Sigmoid colon (tissue), 7 donors: ENCODE results near the gene PTGER1. TPM values are rescaled to one million over a fixed set of nuclear protein-coding genes. Genes with fewer than 3 reads are reported as not detected.

Source experiments
- DNase-seq: peaks from one replicate; pipeline ENCODE4 v3.0.0-alpha.2; 2019
- H3K27ac ChIP-seq, 4 donors: fragments of 200-600 bp; sonication (generic); one replicate each; pipeline ENCODE4 v1.5.1; 2016 to 2019; ENCODE audit warnings: mild to moderate bottlenecking in 1 of 4
- H3K27me3 ChIP-seq, 3 donors: fragments of 200-600 bp; sonication (generic); one replicate each; pipeline ENCODE4 v1.5.1; 2019; ENCODE audit warnings: mild to moderate bottlenecking in 1 of 3
- H3K36me3 ChIP-seq, 4 donors: fragments of 200-600 bp; sonication (generic); one replicate each; pipeline ENCODE4 v1.5.1; 2016 to 2019
- H3K4me1 ChIP-seq, 4 donors: fragments of 200-600 bp; sonication (generic); one replicate each; pipeline ENCODE4 v1.5.1; 2017 to 2019
- H3K4me3 ChIP-seq, 4 donors: fragments of 200-600 bp; sonication (generic); one replicate each; pipeline ENCODE4 v1.5.1; 2017 to 2019; ENCODE audit warnings: mild to moderate bottlenecking in 2 of 4, moderate library complexity in 1 of 4
- H3K9me3 ChIP-seq, 4 donors: fragments of 200-600 bp in 3 of 4; sonication (generic) in 3 of 4; one replicate each; pipeline versions ENCODE4 v1.5.1 to v1.6.1; 2013 to 2019
- CTCF ChIP-seq, 4 experiments: fragments of 450-650 bp in 3 of 4; fragments of 200-600 bp in 1 of 4; IDR thresholded peaks; one replicate each; pipeline ENCODE4 v1.5.1; 2016 to 2019; ENCODE audit warnings: antibody characterized with exemption in 4 of 4, mild to moderate bottlenecking in 3 of 4, moderate library complexity in 2 of 4
- EP300 ChIP-seq, 4 donors: sonication (generic); formaldehyde crosslinking; IDR thresholded peaks; one replicate each; pipeline ENCODE4 v1.6.1; 2017; ENCODE audit warnings: antibody characterized with exemption in 4 of 4
- POLR2A ChIP-seq, 2 donors: fragments of 450-650 bp; IDR thresholded peaks; one replicate each; pipeline ENCODE4 v1.6.1; 2016; ENCODE audit warnings: antibody characterized with exemption in 2 of 2, mild to moderate bottlenecking in 2 of 2, moderate library complexity in 2 of 2
- POLR2AphosphoS5 ChIP-seq, 4 donors: sonication (generic); formaldehyde crosslinking; IDR thresholded peaks; one replicate each; pipeline ENCODE4 v1.6.1; 2017; ENCODE audit warnings: antibody characterized with exemption in 4 of 4
- WGBS, 2 donors: extraction: QIAGEN DNeasy Blood & Tissue Kit; methylation state at CpG; one replicate each; pipeline ENCODE4 v1.1.7; 2013; 5-methylcytosine and 5-hydroxymethylcytosine counted together
- intact Hi-C: fragments of 100-400 bp; cut with DNase I; formaldehyde crosslinking; loops from one replicate; pipeline ENCODE4 v1.15.1; 2023
- polyA plus RNA-seq, 3 donors: library from polyadenylated mRNA; stranded (reverse); fragments of 200-250 nt; gene quantifications; one replicate each; pipeline ENCODE4 v1.2.3, GENCODE V29; 2013
- total RNA-seq, 4 donors: library from RNA; depleted of rRNA; stranded (reverse); fragments of >200 nt; gene quantifications; one replicate each; pipeline ENCODE4 v1.1.0, GENCODE V29; 2016
- donor health status: healthy with polysubstance abuse.
- donor health status: Bipolar disorder and iron deficiency.
- donor health status: healthy.

PTGER1 gene
- total and polyA plus RNA-seq, 7 donors = 0.54 to 0.71 (median 0.67) TPM; not detected in 4

GRCh38 chr19:14435320-14436050 is 39.7 kb downstream of the PTGER1 start:
- DNase-seq = no peak
- 84 to 85% methylated on average over 17 of the region's 17 CpGs for whole genome bisulfite sequencing, 2 donors
- peaks cover 0 to 12% (median 0%) of the 10 kb centered on the region in 4 donors for H3K36me3 ChIP-seq
- H3K9me3 ChIP-seq = no peaks in the 10 kb centered on the region
- H3K4me1 ChIP-seq = peaks cover 0 to 61% (median 34%) of the 10 kb centered on the region in 4 donors
- no peak for TF ChIP-seq CTCF (IDR thresholded peaks at IDR 0.05)
- TF ChIP-seq POLR2AphosphoS5 (IDR thresholded peaks at IDR 0.05) = no peak
- no peak for TF ChIP-seq POLR2A (IDR thresholded peaks at IDR 0.05)
- no peak for TF ChIP-seq EP300 (IDR thresholded peaks at IDR 0.05)
- peak overlapping the region in 1 of 4 donors; percentile 98 for H3K4me3 ChIP-seq
- intact Hi-C loops = no loop called here
- no peaks in the 10 kb centered on the region for H3K27me3 ChIP-seq
- H3K27ac ChIP-seq = peak overlapping the region; percentile 88 to 92 (median 90)

GRCh38 chr19:14434543-14435319 is 40.4 kb downstream of the PTGER1 start:
- Histone ChIP-seq H3K36me3 (peaks cover 0 to 12% (median 0%) of the 10 kb centered on the region in 4 donors), H3K9me3 (no peaks in the 10 kb centered on the region), H3K27me3 (no peaks in the 10 kb centered on the region), H3K4me1 (peaks cover 0 to 55% (median 33%) of the 10 kb centered on the region in 4 donors), H3K4me3 (peak overlapping the region; percentile 65 to 98 (median 86)), H3K27ac (peak overlapping the region; percentile 88 to 92 (median 90))
- 48 to 66% methylated on average over 23 of the region's 23 CpGs for WGBS, 2 donors
- intact Hi-C loops = no loop called here
- TF ChIP-seq POLR2AphosphoS5 (IDR thresholded peaks at IDR 0.05) (peak in 2 of 4 donors; percentile 30 to 53), POLR2A (IDR thresholded peaks at IDR 0.05) (no peak)
- DNase-seq = peak; percentile 89

GRCh38 chr19:14433554-14434501 is 41.3 kb downstream of the PTGER1 start:
- H3K4me3 ChIP-seq = peak overlapping the region; percentile 65 to 98 (median 86)
- intact Hi-C loops = loop anchor here (2.0 kb wide), 1 partner anchor 39 kb away; no protein-coding TSS in a partner anchor
- peaks cover 0 to 12% (median 0%) of the 10 kb centered on the region in 4 donors for H3K36me3 ChIP-seq
- H3K9me3 ChIP-seq = no peaks in the 10 kb centered on the region
- 1 to 2% methylated on average over 52 of the region's 52 CpGs for WGBS, 2 donors
- peaks cover 0 to 49% (median 28%) of the 10 kb centered on the region in 4 donors for H3K4me1 ChIP-seq
- peak overlapping the region; percentile 88 to 92 (median 90) for H3K27ac ChIP-seq
- H3K27me3 ChIP-seq = no peaks in the 10 kb centered on the region
- TF ChIP-seq POLR2A (IDR thresholded peaks at IDR 0.05) (no peak), EP300 (IDR thresholded peaks at IDR 0.05) (no peak), CTCF (IDR thresholded peaks at IDR 0.05) (no peak), POLR2AphosphoS5 (IDR thresholded peaks at IDR 0.05) (peak in 1 of 4 donors; percentile 13)
- DNase-seq = no peak

GRCh38 chr19:14432791-14433553 is 42.2 kb downstream of the PTGER1 start, which contains the start of gene PKN1:
Gene PKN1 (plus strand): TSS chr19:14433306. CDS start chr19:14433522, 216 bp downstream.
- WGBS, 2 donors = 2% methylated on average over 85 of the region's 85 CpGs
- intact Hi-C loops = loop anchor here (2.0 kb wide), 1 partner anchor 40 kb away; no protein-coding TSS in a partner anchor
- no peak for DNase-seq

More at GRCh38 chr19:14432791-14433553, 42.2 kb downstream of the PTGER1 start, which contains the start of gene PKN1:
- peak in 2 of 4 donors; percentile 29 to 30 for TF ChIP-seq POLR2AphosphoS5 (IDR thresholded peaks at IDR 0.05)
- no peak for TF ChIP-seq EP300 (IDR thresholded peaks at IDR 0.05)
- TF ChIP-seq CTCF (IDR thresholded peaks at IDR 0.05) = no peak
- TF ChIP-seq POLR2A (IDR thresholded peaks at IDR 0.05) = no peak
- Histone ChIP-seq H3K27ac (peak within 1 kb of the TSS; percentile 88 to 92 (median 90)), H3K4me3 (peak within 1 kb of the TSS; percentile 65 to 98 (median 86)), H3K4me1 (peaks cover 0 to 45% (median 27%) of the 10 kb centered on the region in 4 donors), H3K36me3 (peaks cover 0 to 12% (median 0%) of the 10 kb centered on the region in 4 donors), H3K27me3 (no peaks in the 10 kb centered on the region), H3K9me3 (no peaks in the 10 kb centered on the region)
